Natural killer cell (primary cell): ENCODE results near the gene AKR1A1. TPM values are rescaled to one million over a fixed set of nuclear protein-coding genes. Genes with fewer than 3 reads are reported as not detected.

Experiments
- ATAC-seq, 3 donors: fragments of 150-1000 bp in 2 of 3; fragments of 200-7000 bp in 1 of 3; cut with Tn5 transposase; 1 replicate in 1 of 3; 2 replicates in 2 of 3; pipeline ENCODE4 v1.10.0; 2021; ENCODE audit warnings: mild to moderate bottlenecking in 2 of 3, moderate library complexity in 2 of 3
- DNase-seq, 2 donors: peaks; one replicate each; pipeline versions ENCODE4 v3.0.0 to v3.0.0-alpha.2; 2013 to 2021; ENCODE audit warnings: mixed read lengths in 1 of 2
- H3K27ac ChIP-seq: one replicate; pipeline ENCODE4 v1.5.1; 2013; ENCODE audit warnings: mild to moderate bottlenecking, low read length
- H3K27me3 ChIP-seq: one replicate; pipeline ENCODE4 v1.6.1; 2013; ENCODE audit warnings: low read length; ENCODE audit not compliant: control insufficient read depth, insufficient read depth
- H3K36me3 ChIP-seq: one replicate; pipeline ENCODE4 v1.6.1; 2013; ENCODE audit warnings: low read length; ENCODE audit not compliant: control insufficient read depth, insufficient read depth
- H3K4me1 ChIP-seq: one replicate; pipeline ENCODE4 v1.6.1; 2013; ENCODE audit warnings: low read length; ENCODE audit not compliant: control insufficient read depth, insufficient read depth
- H3K4me3 ChIP-seq: one replicate; pipeline ENCODE4 v1.5.1; 2013; ENCODE audit warnings: low read length
- H3K9me3 ChIP-seq: one replicate; pipeline ENCODE4 v1.6.1; 2013; ENCODE audit warnings: low read length; ENCODE audit not compliant: control insufficient read depth, insufficient read depth
- H3K27ac Mint-ChIP-seq, 2 donors: one replicate each; pipeline ENCODE4 v1.8.0; 2022; ENCODE audit warnings: mild to moderate bottlenecking in 2 of 2, mixed read lengths in 2 of 2, moderate library complexity in 1 of 2
- H3K27me3 Mint-ChIP-seq, 2 donors: one replicate each; pipeline ENCODE4 v1.8.0; 2022; ENCODE audit warnings: low read depth in 2 of 2, mixed read lengths in 2 of 2
- H3K36me3 Mint-ChIP-seq: one replicate; pipeline ENCODE4 v1.8.0; 2022; ENCODE audit warnings: mixed read lengths
- H3K4me1 Mint-ChIP-seq, 2 donors: one replicate each; pipeline ENCODE4 v1.8.0; 2022; ENCODE audit warnings: mixed read lengths in 2 of 2
- H3K4me3 Mint-ChIP-seq: one replicate; pipeline ENCODE4 v1.8.0; 2022; ENCODE audit warnings: mild to moderate bottlenecking, moderate library complexity, mixed read lengths
- H3K9me3 Mint-ChIP-seq, 2 donors: one replicate each; pipeline ENCODE4 v1.8.0; 2022; ENCODE audit warnings: mixed read lengths in 2 of 2
- CTCF ChIP-seq: fragments of 200-600 bp; IDR thresholded peaks from one replicate; pipeline ENCODE4 v1.8.0; 2022; ENCODE audit warnings: antibody characterized with exemption
- WGBS: methylation state at CpG from one replicate; pipeline ENCODE4 v1.1.7; 2013; ENCODE audit warnings: missing lambda C conversion rate; ENCODE audit not compliant: insufficient coverage; 5-methylcytosine and 5-hydroxymethylcytosine counted together
- intact Hi-C: fragments of 100-400 bp; cut with micrococcal nuclease; formaldehyde crosslinking; loops from one replicate; pipeline ENCODE4 v1.14.2; 2022
- total RNA-seq, 4 donors: library from RNA; stranded (reverse); fragments of 120-200 nt in 1 of 4; gene quantifications; one replicate each; pipeline versions ENCODE4 v1.2.3 to v1.2.4, GENCODE V29; 2013 to 2022

AKR1A1 gene
- total RNA-seq, 3 donors from 2014 or later (not counting 1 experiment from before 2014, with no cell fraction given), result 45.7 to 54.2 (median 53.9) TPM

- Histone ChIP-seq H3K27me3 (peaks cover 7% of the 10 kb centered on the region), H3K4me3 (no peak overlapping the region), H3K9me3 (no peaks in the 10 kb centered on the region), H3K36me3 (no peaks in the 10 kb centered on the region), H3K27ac (no peak overlapping the region), H3K4me1 (peaks cover 35% of the 10 kb centered on the region)
- Mint-ChIP-seq H3K4me3 (no peak overlapping the region), H3K27me3 (peaks cover 18 to 23% of the 10 kb centered on the region in 2 donors), H3K4me1 (peaks cover 10 to 16% of the 10 kb centered on the region in 2 donors), H3K36me3 (no peaks in the 10 kb centered on the region), H3K9me3 (no peaks in the 10 kb centered on the region), H3K27ac (peak overlapping the region in 1 of 2 donors; percentile 46)
- WGBS, result 77% methylated on average over 3 of the region's 4 CpGs
- TF ChIP-seq CTCF, result no peak
- intact Hi-C loops, result no loop called here
- no peak for ATAC-seq
- DNase-seq, result no peak
Observed at GRCh38 chr1:45542591-45542990, 8.0 kb upstream of the AKR1A1 start.

- WGBS, result 2% methylated on average over 8 of the region's 8 CpGs
- intact Hi-C loops, result no loop called here
Observed at GRCh38 chr1:45543581-45544417, 6.8 kb upstream of the AKR1A1 start.

GRCh38 chr1:45544530-45544929, 6.1 kb upstream of the AKR1A1 start:
- peak overlapping the region; percentile 70 to 84 for H3K27ac Mint-ChIP-seq
- no peak overlapping the region for H3K4me3 ChIP-seq
- H3K4me1 ChIP-seq, result peaks cover 35% of the 10 kb centered on the region
- H3K9me3 Mint-ChIP-seq, result no peaks in the 10 kb centered on the region
- H3K36me3 Mint-ChIP-seq, result no peaks in the 10 kb centered on the region
- H3K36me3 ChIP-seq, result no peaks in the 10 kb centered on the region
- H3K27ac ChIP-seq, result no peak overlapping the region
- H3K9me3 ChIP-seq, result no peaks in the 10 kb centered on the region
- no peak overlapping the region for H3K4me3 Mint-ChIP-seq
- peaks cover 10 to 16% of the 10 kb centered on the region in 2 donors for H3K4me1 Mint-ChIP-seq
- DNase-seq (no peak), ATAC-seq (no peak)
- WGBS, result 83% methylated on average over 4 of the region's 4 CpGs
- peaks cover 18 to 23% of the 10 kb centered on the region in 2 donors for H3K27me3 Mint-ChIP-seq
- TF ChIP-seq CTCF, result no peak
- intact Hi-C loops, result no loop called here
- peaks cover 7% of the 10 kb centered on the region for H3K27me3 ChIP-seq

More at GRCh38 chr1:45543581-45544417, 6.8 kb upstream of the AKR1A1 start:
- Histone ChIP-seq H3K4me1 (peaks cover 35% of the 10 kb centered on the region), H3K9me3 (no peaks in the 10 kb centered on the region), H3K27me3 (peaks cover 7% of the 10 kb centered on the region), H3K27ac (peak overlapping the region; percentile 61), H3K36me3 (no peaks in the 10 kb centered on the region), H3K4me3 (no peak overlapping the region)
- H3K36me3 Mint-ChIP-seq, result no peaks in the 10 kb centered on the region
- peak overlapping the region; percentile 70 to 84 for H3K27ac Mint-ChIP-seq
- H3K4me1 Mint-ChIP-seq, result peaks cover 10 to 16% of the 10 kb centered on the region in 2 donors
- H3K9me3 Mint-ChIP-seq, result no peaks in the 10 kb centered on the region
- DNase-seq, result peak; percentile 57 to 94
- TF ChIP-seq CTCF, result no peak
- peak overlapping the region; percentile 65 for H3K4me3 Mint-ChIP-seq
- ATAC-seq, result peak; percentile 95 to 98 (median 95)
- H3K27me3 Mint-ChIP-seq, result peaks cover 18 to 23% of the 10 kb centered on the region in 2 donors
